ENCODE results near the gene GAL3ST1. TPM values are rescaled to one million over a fixed set of nuclear protein-coding genes. Genes with fewer than 3 reads are reported as not detected.
"Not testable (repeated sequence)": the region's sequence is repeated elsewhere in the genome, so short reads cannot be mapped to it uniquely, and the experiment has no call there.

GAL3ST1 gene
- total RNA-seq, result 1 to 10 TPM; 1.4 to 2.8 TPM
- under 1 TPM in 1 of 2 donors, not detected in 1; 0.48 TPM for polyA plus RNA-seq

DNA sequence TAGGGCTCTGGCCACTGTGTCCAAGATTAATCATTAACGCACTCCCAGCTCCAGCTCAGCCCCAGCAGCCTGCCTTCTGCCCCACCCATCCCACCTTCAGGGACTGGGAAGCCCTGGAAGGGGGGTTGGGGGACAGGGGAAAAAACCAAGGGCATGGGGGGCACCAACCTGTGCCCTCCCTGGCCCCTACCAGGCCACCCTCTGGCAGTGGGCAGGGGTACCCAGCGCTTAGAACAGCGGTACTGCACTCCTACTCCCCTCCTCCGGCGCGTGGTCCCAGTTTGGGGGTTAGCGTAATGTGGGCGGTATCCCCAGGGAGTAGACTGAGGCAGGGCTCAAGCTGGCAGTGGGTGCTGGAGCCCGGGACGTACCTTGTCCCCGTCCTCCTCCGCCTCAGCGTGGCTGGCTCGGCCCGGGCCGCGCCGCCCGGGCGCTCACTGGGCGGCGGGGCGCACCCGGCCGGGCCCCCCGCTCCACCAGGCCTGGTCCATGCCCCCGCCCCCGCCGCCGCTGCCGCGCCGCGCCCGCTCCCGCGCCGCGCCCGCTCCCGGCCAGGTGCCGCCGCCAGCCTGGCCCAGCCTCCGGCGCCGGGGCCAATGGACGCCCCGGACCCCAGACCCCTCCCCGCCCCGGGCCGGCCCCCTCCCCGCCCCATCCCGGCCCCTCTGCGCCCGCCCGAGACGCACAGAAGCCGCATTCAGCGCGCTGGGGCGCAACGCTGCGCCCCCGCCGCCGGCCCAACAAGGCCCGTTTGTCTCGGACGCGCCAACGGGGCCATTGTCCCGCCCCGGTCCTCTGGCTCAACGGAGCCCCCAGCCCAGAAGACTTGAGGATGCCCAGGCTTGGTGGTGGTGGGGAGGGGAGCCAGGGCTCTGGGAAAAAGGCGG is at the start of gene GAL3ST1:
GAL3ST1 (minus strand) TSS at position 571 of the 887 bp plus-strand sequence. CDS start 17,273 bp downstream, outside the sequence.
- Mint-ChIP-seq H3K9me3 (no peaks in the 10 kb centered on the region), H3K36me3 (peaks cover 31 to 37% of the 10 kb centered on the region in 2 donors), H3K4me3 (no peak within 1 kb of the TSS), H3K4me1 (peaks cover 3 to 24% (median 7%) of the 10 kb centered on the region in 4 donors), H3K27me3 (peaks cover 0 to 2% of the 10 kb centered on the region in 2 donors), H3K27ac (peak within 1 kb of the TSS in 1 of 7 donors; percentile 61)
- intact Hi-C loops (cut with micrococcal nuclease), result no loop called here
- Histone ChIP-seq H3K36me3 (ENCODE audit: insufficient read depth, low read length) (peaks cover 33% of the 10 kb centered on the region), H3K27ac (ENCODE audit: low read depth, low read length) (no peak within 1 kb of the TSS), H3K4me3 (ENCODE audit: low read length in 2 of 2) (no peak within 1 kb of the TSS), H3K9me3 (ENCODE audit: control insufficient read depth in 1 of 2, low read length in 2 of 2) (no peaks in the 10 kb centered on the region), H3K4me1 (ENCODE audit: insufficient read depth, low read length) (peaks cover 4% of the 10 kb centered on the region), H3K27me3 (ENCODE audit: insufficient read depth, low read length) (no peaks in the 10 kb centered on the region)
- ChIA-PET POLR2A (ENCODE audit: partially characterized antibody) (interaction anchor here (0.7 kb wide), 1 partner anchor 17 kb away, joined by 3 read pairs; the partner anchor contains the start of gene PES1), CTCF (ENCODE audit: partially characterized antibody) (no interaction called here)
- DNase-seq, result no peak

DNA sequence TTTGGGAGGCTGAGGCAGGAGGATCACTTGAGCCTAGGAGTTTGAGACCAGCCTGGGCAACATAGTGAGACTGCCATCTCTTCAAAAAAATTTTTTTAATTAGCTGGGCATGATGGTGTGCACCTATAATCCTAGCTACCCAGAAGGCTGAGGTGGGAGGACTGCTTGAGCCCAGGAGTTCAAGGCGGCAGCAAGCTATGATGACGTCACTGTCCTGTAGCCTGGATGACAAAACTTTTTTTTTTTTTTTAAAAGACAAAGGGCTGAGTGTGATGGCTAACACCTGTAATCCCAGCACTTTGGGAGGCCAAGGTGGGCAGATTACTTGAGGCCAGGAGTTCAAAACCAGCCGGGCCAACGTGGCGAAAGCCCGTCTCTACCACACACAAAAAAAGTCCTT is 45.4 kb upstream of the GAL3ST1 start:
- POLR2A ChIA-PET (ENCODE audit: partially characterized antibody), result not testable (repeated sequence)
- CTCF ChIA-PET (ENCODE audit: partially characterized antibody), result interaction anchor here (2.0 kb wide), 1 partner anchor 15 kb away, joined by 7 read pairs; no protein-coding TSS in a partner anchor

GRCh38 chr22:30617819-30618218 is 43.4 kb upstream of the GAL3ST1 start:
- Mint-ChIP-seq H3K9me3 (no peaks in the 10 kb centered on the region), H3K27me3 (peaks cover 0 to 3% of the 10 kb centered on the region in 2 donors), H3K27ac (peak overlapping the region in 1 of 7 donors; percentile 36), H3K36me3 (no peaks in the 10 kb centered on the region), H3K4me3 (no peak overlapping the region), H3K4me1 (no peaks in the 10 kb centered on the region)
- H3K36me3 ChIP-seq (ENCODE audit: insufficient read depth, low read length), result no peaks in the 10 kb centered on the region
- no peaks in the 10 kb centered on the region for H3K9me3 ChIP-seq (ENCODE audit: control insufficient read depth in 1 of 2, low read length in 2 of 2)
- H3K4me3 ChIP-seq (ENCODE audit: low read length in 2 of 2), result no peak overlapping the region
- no peaks in the 10 kb centered on the region for H3K4me1 ChIP-seq (ENCODE audit: insufficient read depth, low read length)
- POLR2A ChIA-PET (ENCODE audit: partially characterized antibody), result no interaction called here
- H3K27me3 ChIP-seq (ENCODE audit: insufficient read depth, low read length), result no peaks in the 10 kb centered on the region
- intact Hi-C loops (cut with micrococcal nuclease), result no loop called here
- CTCF ChIA-PET (ENCODE audit: partially characterized antibody), result interaction anchor here (1.5 kb wide), 1 partner anchor 10 kb away, joined by 3 read pairs; no protein-coding TSS in a partner anchor
- no peak overlapping the region for H3K27ac ChIP-seq (ENCODE audit: low read depth, low read length)
- DNase-seq, result no peak

More for the DNA sequence above, 45.4 kb upstream of the GAL3ST1 start:
- H3K27me3 ChIP-seq (ENCODE audit: insufficient read depth, low read length); H3K4me1 ChIP-seq (ENCODE audit: insufficient read depth, low read length); H3K9me3 Mint-ChIP-seq; H3K4me3 Mint-ChIP-seq; H3K9me3 ChIP-seq (ENCODE audit: control insufficient read depth in 1 of 2, low read length in 2 of 2); H3K36me3 Mint-ChIP-seq; intact Hi-C loops (cut with micrococcal nuclease); H3K4me3 ChIP-seq (ENCODE audit: low read length in 2 of 2); DNase-seq; H3K27me3 Mint-ChIP-seq; H3K27ac Mint-ChIP-seq; H3K27ac ChIP-seq (ENCODE audit: low read depth, low read length); H3K4me1 Mint-ChIP-seq; H3K36me3 ChIP-seq (ENCODE audit: insufficient read depth, low read length): not testable (repeated sequence)

GRCh38 chr22:30615543-30615954 is 41.1 kb upstream of the GAL3ST1 start:
- Mint-ChIP-seq H3K4me3 (no peak overlapping the region), H3K36me3 (no peaks in the 10 kb centered on the region), H3K4me1 (no peaks in the 10 kb centered on the region), H3K27ac (no peak overlapping the region), H3K27me3 (peaks cover 0 to 2% of the 10 kb centered on the region in 2 donors), H3K9me3 (no peaks in the 10 kb centered on the region)
- intact Hi-C loops (cut with micrococcal nuclease), result no loop called here
- Histone ChIP-seq H3K27ac (ENCODE audit: low read depth, low read length) (no peak overlapping the region), H3K4me3 (ENCODE audit: low read length in 2 of 2) (no peak overlapping the region), H3K9me3 (ENCODE audit: control insufficient read depth in 1 of 2, low read length in 2 of 2) (no peaks in the 10 kb centered on the region), H3K36me3 (ENCODE audit: insufficient read depth, low read length) (no peaks in the 10 kb centered on the region), H3K4me1 (ENCODE audit: insufficient read depth, low read length) (no peaks in the 10 kb centered on the region), H3K27me3 (ENCODE audit: insufficient read depth, low read length) (no peaks in the 10 kb centered on the region)
- no peak for DNase-seq
- ChIA-PET CTCF (ENCODE audit: partially characterized antibody) (interaction anchor here (1.2 kb wide), 1 partner anchor 11 kb away, joined by 5 read pairs; no protein-coding TSS in a partner anchor), POLR2A (ENCODE audit: partially characterized antibody) (no interaction called here)

DNA sequence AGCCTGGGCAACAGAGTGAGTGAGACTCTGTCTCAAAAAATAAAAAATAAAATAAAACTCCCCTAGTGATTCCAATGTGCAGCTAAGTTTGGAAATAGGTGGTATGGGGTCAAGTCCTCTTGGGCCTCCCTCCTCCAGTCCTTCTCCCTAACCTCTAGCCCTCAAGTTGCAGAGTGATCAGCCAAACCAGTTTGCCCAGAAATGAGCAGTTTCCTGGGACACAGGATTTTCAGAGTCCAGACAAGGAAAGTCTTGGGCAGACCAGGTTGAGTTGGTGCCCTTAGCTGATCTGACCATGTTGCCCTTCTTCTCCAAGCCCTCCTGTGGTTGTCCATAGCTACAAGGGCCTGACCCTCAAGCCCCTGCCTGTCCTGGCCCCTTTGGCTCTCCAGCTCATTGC is 40.4 kb upstream of the GAL3ST1 start:
- no peak for DNase-seq
- peaks cover 0 to 2% of the 10 kb centered on the region in 2 donors for H3K27me3 Mint-ChIP-seq
- no peaks in the 10 kb centered on the region for H3K9me3 ChIP-seq (ENCODE audit: control insufficient read depth in 1 of 2, low read length in 2 of 2)
- no peak overlapping the region for H3K27ac Mint-ChIP-seq
- H3K27me3 ChIP-seq (ENCODE audit: insufficient read depth, low read length), result no peaks in the 10 kb centered on the region
- no peaks in the 10 kb centered on the region for H3K36me3 Mint-ChIP-seq
- no peak overlapping the region for H3K4me3 Mint-ChIP-seq
- POLR2A ChIA-PET (ENCODE audit: partially characterized antibody), result no interaction called here
- H3K9me3 Mint-ChIP-seq, result no peaks in the 10 kb centered on the region
- no peak overlapping the region for H3K4me3 ChIP-seq (ENCODE audit: low read length in 2 of 2)
- H3K27ac ChIP-seq (ENCODE audit: low read depth, low read length), result no peak overlapping the region
- H3K4me1 Mint-ChIP-seq, result no peaks in the 10 kb centered on the region
- CTCF ChIA-PET (ENCODE audit: partially characterized antibody), result interaction anchor here (1.2 kb wide), 1 partner anchor 11 kb away, joined by 5 read pairs; no protein-coding TSS in a partner anchor
- intact Hi-C loops (cut with micrococcal nuclease), result no loop called here
- H3K36me3 ChIP-seq (ENCODE audit: insufficient read depth, low read length), result no peaks in the 10 kb centered on the region
- H3K4me1 ChIP-seq (ENCODE audit: insufficient read depth, low read length), result no peaks in the 10 kb centered on the region

DNA sequence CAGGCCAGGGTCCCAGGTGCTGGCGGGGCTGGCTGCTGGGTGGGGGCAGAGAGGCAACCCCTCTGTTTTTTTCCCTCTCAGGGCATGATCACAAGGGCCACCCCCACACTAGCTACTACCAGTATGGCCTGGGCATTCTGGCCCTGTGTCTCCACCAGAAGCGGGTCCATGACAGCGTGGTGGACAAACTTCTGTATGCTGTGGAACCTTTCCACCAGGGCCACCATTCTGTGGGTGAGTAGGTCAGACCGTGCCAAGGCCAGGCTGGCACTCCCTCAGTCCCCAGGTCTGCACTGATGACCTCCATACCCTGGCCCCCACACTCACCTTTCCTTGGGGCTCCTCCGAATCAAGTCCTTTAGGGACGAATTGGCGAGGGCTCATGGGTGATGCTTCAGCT is 39.8 kb upstream of the GAL3ST1 start:
- no peaks in the 10 kb centered on the region for H3K36me3 ChIP-seq (ENCODE audit: insufficient read depth, low read length)
- ChIA-PET CTCF (ENCODE audit: partially characterized antibody) (interaction anchor here (1.2 kb wide), 1 partner anchor 10 kb away, joined by 5 read pairs; no protein-coding TSS in a partner anchor), POLR2A (ENCODE audit: partially characterized antibody) (no interaction called here)
- no peaks in the 10 kb centered on the region for H3K27me3 ChIP-seq (ENCODE audit: insufficient read depth, low read length)
- no peaks in the 10 kb centered on the region for H3K4me1 ChIP-seq (ENCODE audit: insufficient read depth, low read length)
- intact Hi-C loops (cut with micrococcal nuclease), result no loop called here
- Mint-ChIP-seq H3K36me3 (no peaks in the 10 kb centered on the region), H3K27ac (no peak overlapping the region), H3K9me3 (peaks cover 0 to 1% (median 0%) of the 10 kb centered on the region in 8 donors), H3K4me3 (no peak overlapping the region), H3K4me1 (peaks cover 0 to 3% (median 2%) of the 10 kb centered on the region in 4 donors), H3K27me3 (peaks cover 0 to 2% of the 10 kb centered on the region in 2 donors)
- DNase-seq, result no peak
- H3K4me3 ChIP-seq (ENCODE audit: low read length in 2 of 2), result no peak overlapping the region
- no peak overlapping the region for H3K27ac ChIP-seq (ENCODE audit: low read depth, low read length)
- H3K9me3 ChIP-seq (ENCODE audit: control insufficient read depth in 1 of 2, low read length in 2 of 2), result no peaks in the 10 kb centered on the region

GRCh38 chr22:30612789-30613188 is 38.3 kb upstream of the GAL3ST1 start:
- H3K4me1 ChIP-seq (ENCODE audit: insufficient read depth, low read length), result no peaks in the 10 kb centered on the region
- Mint-ChIP-seq H3K9me3 (peaks cover 0 to 2% (median 0%) of the 10 kb centered on the region in 8 donors), H3K36me3 (no peaks in the 10 kb centered on the region), H3K4me1 (peaks cover 0 to 6% (median 2%) of the 10 kb centered on the region in 4 donors), H3K27me3 (peaks cover 0 to 2% of the 10 kb centered on the region in 2 donors), H3K27ac (no peak overlapping the region), H3K4me3 (no peak overlapping the region)
- no peaks in the 10 kb centered on the region for H3K9me3 ChIP-seq (ENCODE audit: control insufficient read depth in 1 of 2, low read length in 2 of 2)
- H3K27ac ChIP-seq (ENCODE audit: low read depth, low read length), result no peak overlapping the region
- H3K4me3 ChIP-seq (ENCODE audit: low read length in 2 of 2), result no peak overlapping the region
- CTCF ChIA-PET (ENCODE audit: partially characterized antibody), result no interaction called here
- POLR2A ChIA-PET (ENCODE audit: partially characterized antibody), result no interaction called here
- intact Hi-C loops (cut with micrococcal nuclease), result no loop called here
- DNase-seq, result no peak
- H3K27me3 ChIP-seq (ENCODE audit: insufficient read depth, low read length), result no peaks in the 10 kb centered on the region
- no peaks in the 10 kb centered on the region for H3K36me3 ChIP-seq (ENCODE audit: insufficient read depth, low read length)
